ENCODE results near the gene SNRPA.

DNA sequence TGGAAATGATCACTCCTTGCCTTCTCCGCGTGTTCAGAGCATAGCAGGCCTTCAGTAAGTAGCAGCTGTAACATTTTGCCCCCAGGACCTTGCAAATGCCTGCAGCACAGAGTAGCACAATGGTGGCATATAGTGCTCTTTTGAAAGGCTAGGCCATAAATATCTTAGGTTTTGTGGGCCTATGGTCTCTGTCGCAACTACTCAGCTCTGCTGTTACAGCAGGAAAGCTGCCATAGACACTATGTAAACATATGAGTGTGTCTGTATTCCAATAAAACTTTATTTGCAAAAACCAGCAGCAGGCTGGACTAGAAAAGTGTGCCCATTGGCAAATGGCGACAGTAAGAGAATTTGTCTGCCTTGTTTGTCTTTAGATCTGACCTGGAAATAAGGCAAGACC, 24.7 kb upstream of the SNRPA start:
- no peak for TF ChIP-seq POLR2AphosphoS5 (IDR thresholded peaks at IDR 0.05; ENCODE audit: insufficient read depth in 1 of 2, low read depth in 1 of 2)
- TF ChIP-seq, protein P1, sequence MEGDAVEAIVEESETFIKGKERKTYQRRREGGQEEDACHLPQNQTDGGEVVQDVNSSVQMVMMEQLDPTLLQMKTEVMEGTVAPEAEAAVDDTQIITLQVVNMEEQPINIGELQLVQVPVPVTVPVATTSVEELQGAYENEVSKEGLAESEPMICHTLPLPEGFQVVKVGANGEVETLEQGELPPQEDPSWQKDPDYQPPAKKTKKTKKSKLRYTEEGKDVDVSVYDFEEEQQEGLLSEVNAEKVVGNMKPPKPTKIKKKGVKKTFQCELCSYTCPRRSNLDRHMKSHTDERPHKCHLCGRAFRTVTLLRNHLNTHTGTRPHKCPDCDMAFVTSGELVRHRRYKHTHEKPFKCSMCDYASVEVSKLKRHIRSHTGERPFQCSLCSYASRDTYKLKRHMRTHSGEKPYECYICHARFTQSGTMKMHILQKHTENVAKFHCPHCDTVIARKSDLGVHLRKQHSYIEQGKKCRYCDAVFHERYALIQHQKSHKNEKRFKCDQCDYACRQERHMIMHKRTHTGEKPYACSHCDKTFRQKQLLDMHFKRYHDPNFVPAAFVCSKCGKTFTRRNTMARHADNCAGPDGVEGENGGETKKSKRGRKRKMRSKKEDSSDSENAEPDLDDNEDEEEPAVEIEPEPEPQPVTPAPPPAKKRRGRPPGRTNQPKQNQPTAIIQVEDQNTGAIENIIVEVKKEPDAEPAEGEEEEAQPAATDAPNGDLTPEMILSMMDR (IDR thresholded peaks at IDR 0.05) = no peak
- TF ChIP-seq POLR2A (IDR thresholded peaks at IDR 0.05) = no peak
